Measurements from ENCODE around the gene RNASEH2B.

The RNASEH2B gene

GRCh38 chr13:50887151-50887550, 22.4 kb upstream of the RNASEH2B start:
- no peak overlapping the region for H3K27ac ChIP-seq (ENCODE audit: low read depth, low read length, severe bottlenecking)
- H3K9me3 ChIP-seq (ENCODE audit: control insufficient read depth, low read length), result no peaks in the 10 kb centered on the region
- no peaks in the 10 kb centered on the region for H3K36me3 ChIP-seq (ENCODE audit: control insufficient read depth, insufficient read depth, low read length)
- no peaks in the 10 kb centered on the region for H3K4me1 ChIP-seq (ENCODE audit: control insufficient read depth, insufficient read depth, low read length, poor library complexity, severe bottlenecking)
- no peak overlapping the region for H3K4me3 ChIP-seq (ENCODE audit: extremely low read depth, insufficient read depth, low read length, poor library complexity, severe bottlenecking)
- 100% methylated on average over 4 of the region's 7 CpGs; no CpG with 5 or more reads in 1 of the 2 experiments for WGBS, 2 experiments (ENCODE audit: insufficient coverage in 2 of 2)

GRCh38 chr13:50888362-50888761, 21.2 kb upstream of the RNASEH2B start:
- no peaks in the 10 kb centered on the region for H3K4me1 ChIP-seq (ENCODE audit: control insufficient read depth, insufficient read depth, low read length, poor library complexity, severe bottlenecking)
- no peak overlapping the region for H3K27ac ChIP-seq (ENCODE audit: low read depth, low read length, severe bottlenecking)
- no peak overlapping the region for H3K4me3 ChIP-seq (ENCODE audit: extremely low read depth, insufficient read depth, low read length, poor library complexity, severe bottlenecking)
- no peaks in the 10 kb centered on the region for H3K36me3 ChIP-seq (ENCODE audit: control insufficient read depth, insufficient read depth, low read length)
- WGBS, 2 experiments (ENCODE audit: insufficient coverage in 2 of 2), result 100% methylated on average over 1 of the region's 1 CpG; no CpG with 5 or more reads in 1 of the 2 experiments
- H3K9me3 ChIP-seq (ENCODE audit: control insufficient read depth, low read length), result no peaks in the 10 kb centered on the region

- no peaks in the 10 kb centered on the region for H3K9me3 ChIP-seq (ENCODE audit: control insufficient read depth, low read length)
- H3K27ac ChIP-seq (ENCODE audit: low read depth, low read length, severe bottlenecking), result no peak overlapping the region
- no peaks in the 10 kb centered on the region for H3K4me1 ChIP-seq (ENCODE audit: control insufficient read depth, insufficient read depth, low read length, poor library complexity, severe bottlenecking)
- H3K36me3 ChIP-seq (ENCODE audit: control insufficient read depth, insufficient read depth, low read length), result no peaks in the 10 kb centered on the region
- no peak overlapping the region for H3K4me3 ChIP-seq (ENCODE audit: extremely low read depth, insufficient read depth, low read length, poor library complexity, severe bottlenecking)
- WGBS, 2 experiments (ENCODE audit: insufficient coverage in 2 of 2), result 78 to 100% methylated on average over 1 of the region's 1 CpG
Measured at GRCh38 chr13:50889317-50889716, 20.3 kb upstream of the RNASEH2B start.

- no peaks in the 10 kb centered on the region for H3K4me1 ChIP-seq (ENCODE audit: control insufficient read depth, insufficient read depth, low read length, poor library complexity, severe bottlenecking)
- no peaks in the 10 kb centered on the region for H3K36me3 ChIP-seq (ENCODE audit: control insufficient read depth, insufficient read depth, low read length)
- no peak overlapping the region for H3K4me3 ChIP-seq (ENCODE audit: extremely low read depth, insufficient read depth, low read length, poor library complexity, severe bottlenecking)
- H3K27ac ChIP-seq (ENCODE audit: low read depth, low read length, severe bottlenecking), result no peak overlapping the region
- no peaks in the 10 kb centered on the region for H3K9me3 ChIP-seq (ENCODE audit: control insufficient read depth, low read length)
Measured at GRCh38 chr13:50891206-50891605, 18.4 kb upstream of the RNASEH2B start.

GRCh38 chr13:50892210-50892944, 17.2 kb upstream of the RNASEH2B start:
- 72 to 74% methylated on average over 3 of the region's 7 CpGs for WGBS, 2 experiments (ENCODE audit: insufficient coverage in 2 of 2)
- Histone ChIP-seq H3K9me3 (ENCODE audit: control insufficient read depth, low read length) (no peaks in the 10 kb centered on the region), H3K4me3 (ENCODE audit: extremely low read depth, insufficient read depth, low read length, poor library complexity, severe bottlenecking) (no peak overlapping the region), H3K27ac (ENCODE audit: low read depth, low read length, severe bottlenecking) (no peak overlapping the region), H3K36me3 (ENCODE audit: control insufficient read depth, insufficient read depth, low read length) (no peaks in the 10 kb centered on the region), H3K4me1 (ENCODE audit: control insufficient read depth, insufficient read depth, low read length, poor library complexity, severe bottlenecking) (no peaks in the 10 kb centered on the region)

GRCh38 chr13:50893211-50893852, 16.3 kb upstream of the RNASEH2B start:
- H3K4me3 ChIP-seq (ENCODE audit: extremely low read depth, insufficient read depth, low read length, poor library complexity, severe bottlenecking), result no peak overlapping the region
- H3K27ac ChIP-seq (ENCODE audit: low read depth, low read length, severe bottlenecking), result no peak overlapping the region

GRCh38 chr13:50894012-50894411, 15.6 kb upstream of the RNASEH2B start:
- Histone ChIP-seq H3K36me3 (ENCODE audit: control insufficient read depth, insufficient read depth, low read length) (no peaks in the 10 kb centered on the region), H3K4me1 (ENCODE audit: control insufficient read depth, insufficient read depth, low read length, poor library complexity, severe bottlenecking) (no peaks in the 10 kb centered on the region), H3K9me3 (ENCODE audit: control insufficient read depth, low read length) (no peaks in the 10 kb centered on the region), H3K4me3 (ENCODE audit: extremely low read depth, insufficient read depth, low read length, poor library complexity, severe bottlenecking) (no peak overlapping the region), H3K27ac (ENCODE audit: low read depth, low read length, severe bottlenecking) (no peak overlapping the region)
- 77 to 91% methylated on average over 1 to 2 of the region's 2 CpGs for WGBS, 2 experiments (ENCODE audit: insufficient coverage in 2 of 2)

More at GRCh38 chr13:50893211-50893852, 16.3 kb upstream of the RNASEH2B start:
- no peaks in the 10 kb centered on the region for H3K9me3 ChIP-seq (ENCODE audit: control insufficient read depth, low read length)
- H3K4me1 ChIP-seq (ENCODE audit: control insufficient read depth, insufficient read depth, low read length, poor library complexity, severe bottlenecking), result no peaks in the 10 kb centered on the region
- WGBS, 2 experiments (ENCODE audit: insufficient coverage in 2 of 2), result 100% methylated on average over 2 of the region's 4 CpGs; no CpG with 5 or more reads in 1 of the 2 experiments
- no peaks in the 10 kb centered on the region for H3K36me3 ChIP-seq (ENCODE audit: control insufficient read depth, insufficient read depth, low read length)

- Histone ChIP-seq H3K4me3 (ENCODE audit: extremely low read depth, insufficient read depth, low read length, poor library complexity, severe bottlenecking) (no peak overlapping the region), H3K36me3 (ENCODE audit: control insufficient read depth, insufficient read depth, low read length) (no peaks in the 10 kb centered on the region), H3K4me1 (ENCODE audit: control insufficient read depth, insufficient read depth, low read length, poor library complexity, severe bottlenecking) (no peaks in the 10 kb centered on the region), H3K9me3 (ENCODE audit: control insufficient read depth, low read length) (no peaks in the 10 kb centered on the region), H3K27ac (ENCODE audit: low read depth, low read length, severe bottlenecking) (no peak overlapping the region)
- 83 to 100% methylated on average over 1 to 2 of the region's 2 CpGs for WGBS, 2 experiments (ENCODE audit: insufficient coverage in 2 of 2)
Measured at GRCh38 chr13:50894504-50894903, 15.1 kb upstream of the RNASEH2B start.

- WGBS, 2 experiments (ENCODE audit: insufficient coverage in 2 of 2), result no CpG with 5 or more reads among the region's 1 CpG
- H3K27ac ChIP-seq (ENCODE audit: low read depth, low read length, severe bottlenecking), result no peak overlapping the region
- no peak overlapping the region for H3K4me3 ChIP-seq (ENCODE audit: extremely low read depth, insufficient read depth, low read length, poor library complexity, severe bottlenecking)
- no peaks in the 10 kb centered on the region for H3K4me1 ChIP-seq (ENCODE audit: control insufficient read depth, insufficient read depth, low read length, poor library complexity, severe bottlenecking)
- no peaks in the 10 kb centered on the region for H3K36me3 ChIP-seq (ENCODE audit: control insufficient read depth, insufficient read depth, low read length)
- no peaks in the 10 kb centered on the region for H3K9me3 ChIP-seq (ENCODE audit: control insufficient read depth, low read length)
Measured at GRCh38 chr13:50898338-50898737, 11.3 kb upstream of the RNASEH2B start.

GRCh38 chr13:50901701-50902100, 7.9 kb upstream of the RNASEH2B start:
- 90 to 100% methylated on average over 2 of the region's 2 CpGs for WGBS, 2 experiments (ENCODE audit: insufficient coverage in 2 of 2)
- Histone ChIP-seq H3K9me3 (ENCODE audit: control insufficient read depth, low read length) (no peaks in the 10 kb centered on the region), H3K4me1 (ENCODE audit: control insufficient read depth, insufficient read depth, low read length, poor library complexity, severe bottlenecking) (no peaks in the 10 kb centered on the region), H3K27ac (ENCODE audit: low read depth, low read length, severe bottlenecking) (no peak overlapping the region), H3K36me3 (ENCODE audit: control insufficient read depth, insufficient read depth, low read length) (no peaks in the 10 kb centered on the region), H3K4me3 (ENCODE audit: extremely low read depth, insufficient read depth, low read length, poor library complexity, severe bottlenecking) (no peak overlapping the region)

- H3K27ac ChIP-seq (ENCODE audit: low read depth, low read length, severe bottlenecking), result no peak overlapping the region
- no peaks in the 10 kb centered on the region for H3K9me3 ChIP-seq (ENCODE audit: control insufficient read depth, low read length)
- no CpG with 5 or more reads among the region's 4 CpGs for WGBS, 2 experiments (ENCODE audit: insufficient coverage in 2 of 2)
- H3K4me3 ChIP-seq (ENCODE audit: extremely low read depth, insufficient read depth, low read length, poor library complexity, severe bottlenecking), result no peak overlapping the region
- no peaks in the 10 kb centered on the region for H3K36me3 ChIP-seq (ENCODE audit: control insufficient read depth, insufficient read depth, low read length)
- no peaks in the 10 kb centered on the region for H3K4me1 ChIP-seq (ENCODE audit: control insufficient read depth, insufficient read depth, low read length, poor library complexity, severe bottlenecking)
Measured at GRCh38 chr13:50905256-50905655, 4.3 kb upstream of the RNASEH2B start.

Data from mesodermal cell (in vitro differentiated cells).